ENCODE results near the gene DSCAML1.

The DSCAML1 gene

DNA sequence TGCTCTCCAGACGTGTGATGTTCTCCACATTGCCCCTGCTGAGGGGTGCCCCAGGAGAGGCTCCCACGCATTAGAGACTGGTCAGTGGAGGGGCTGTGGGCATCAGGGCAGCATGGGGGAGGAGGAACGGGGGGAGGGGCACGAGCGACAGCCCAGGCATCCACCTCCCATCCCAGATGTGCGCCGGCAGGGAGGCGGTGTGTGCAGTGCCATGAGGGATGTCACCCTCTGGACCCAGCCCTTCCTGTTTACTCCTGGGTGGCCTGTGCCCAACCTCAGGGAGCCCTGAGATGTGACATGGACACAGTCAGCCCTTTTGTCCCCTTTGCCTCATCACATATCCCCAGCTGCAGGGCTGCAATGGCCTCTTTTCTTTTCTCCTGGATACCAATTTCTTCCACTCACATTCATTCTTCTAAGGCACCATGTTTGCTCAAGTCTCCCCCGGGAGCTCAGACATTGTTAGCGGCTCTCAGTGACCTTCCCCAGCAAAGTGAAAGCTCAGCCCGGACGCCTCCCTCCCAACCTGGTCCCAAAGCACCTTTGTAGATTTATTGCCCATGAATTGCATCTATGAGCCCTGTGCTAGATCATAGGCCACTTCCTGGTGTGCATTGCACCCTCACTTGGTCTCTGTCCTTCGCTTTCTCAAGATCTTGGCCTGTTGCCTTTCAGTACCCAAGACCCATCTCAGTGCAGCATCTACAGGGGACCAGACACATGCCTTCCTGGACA, 318.7 kb downstream of the DSCAML1 start:
- no peak for DNase-seq (ENCODE audit: low read depth)
- H3K4me3 ChIP-seq (ENCODE audit: low read depth, low read length), result no peak overlapping the region

DNA sequence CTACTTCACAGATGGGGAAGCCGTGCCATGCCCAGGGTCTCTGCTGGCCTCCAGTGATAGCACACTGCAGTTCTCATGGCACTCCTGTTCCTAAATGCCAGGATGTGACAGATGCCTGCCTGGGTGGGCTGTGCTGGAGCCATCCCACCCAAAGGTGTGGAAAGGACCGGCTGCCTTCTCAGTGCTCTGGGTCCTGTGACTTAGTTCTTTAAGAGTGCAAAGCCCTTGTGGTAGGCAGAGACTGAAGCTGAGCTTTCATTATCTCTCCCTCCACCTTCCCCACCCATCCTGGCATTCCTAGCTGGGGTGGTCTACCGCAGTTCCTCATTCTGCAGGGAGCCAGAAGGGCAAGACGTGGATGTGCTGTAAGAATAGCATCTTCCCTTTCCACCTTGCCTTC, 319.3 kb downstream of the DSCAML1 start:
- H3K4me3 ChIP-seq (ENCODE audit: low read depth, low read length), result no peak overlapping the region
- DNase-seq (ENCODE audit: low read depth), result no peak

DNA sequence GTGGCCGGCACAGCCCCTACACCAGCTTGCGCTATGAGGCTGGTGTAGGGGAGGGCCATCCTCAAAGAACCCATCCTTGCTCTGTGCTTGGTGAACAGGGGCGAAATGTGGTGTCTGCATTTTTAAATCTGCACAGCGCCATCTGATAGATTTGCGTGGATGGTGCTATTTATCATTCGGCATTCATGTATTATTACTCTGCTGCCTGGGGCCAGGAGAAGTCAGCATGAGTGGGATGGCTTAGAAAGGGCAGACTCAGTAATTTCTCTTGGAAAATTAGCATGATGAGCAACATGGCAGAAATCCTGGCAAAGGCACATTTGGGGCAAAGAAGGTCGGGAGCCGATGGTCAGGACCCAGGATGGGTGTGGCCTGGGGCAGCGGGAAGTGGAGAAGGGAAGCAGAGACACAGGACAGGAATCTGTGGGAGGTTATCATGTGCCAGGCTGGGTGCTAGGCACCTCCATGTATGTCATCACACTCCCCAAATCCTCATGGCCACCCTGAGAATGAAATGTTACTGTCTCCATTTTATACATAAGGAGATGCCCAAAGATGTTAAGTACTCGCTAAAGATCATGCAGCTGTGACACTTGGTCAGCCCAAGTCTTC, 320.4 kb downstream of the DSCAML1 start:
- no peak overlapping the region for H3K4me3 ChIP-seq (ENCODE audit: low read depth, low read length)
- no peak for DNase-seq (ENCODE audit: low read depth)

DNA sequence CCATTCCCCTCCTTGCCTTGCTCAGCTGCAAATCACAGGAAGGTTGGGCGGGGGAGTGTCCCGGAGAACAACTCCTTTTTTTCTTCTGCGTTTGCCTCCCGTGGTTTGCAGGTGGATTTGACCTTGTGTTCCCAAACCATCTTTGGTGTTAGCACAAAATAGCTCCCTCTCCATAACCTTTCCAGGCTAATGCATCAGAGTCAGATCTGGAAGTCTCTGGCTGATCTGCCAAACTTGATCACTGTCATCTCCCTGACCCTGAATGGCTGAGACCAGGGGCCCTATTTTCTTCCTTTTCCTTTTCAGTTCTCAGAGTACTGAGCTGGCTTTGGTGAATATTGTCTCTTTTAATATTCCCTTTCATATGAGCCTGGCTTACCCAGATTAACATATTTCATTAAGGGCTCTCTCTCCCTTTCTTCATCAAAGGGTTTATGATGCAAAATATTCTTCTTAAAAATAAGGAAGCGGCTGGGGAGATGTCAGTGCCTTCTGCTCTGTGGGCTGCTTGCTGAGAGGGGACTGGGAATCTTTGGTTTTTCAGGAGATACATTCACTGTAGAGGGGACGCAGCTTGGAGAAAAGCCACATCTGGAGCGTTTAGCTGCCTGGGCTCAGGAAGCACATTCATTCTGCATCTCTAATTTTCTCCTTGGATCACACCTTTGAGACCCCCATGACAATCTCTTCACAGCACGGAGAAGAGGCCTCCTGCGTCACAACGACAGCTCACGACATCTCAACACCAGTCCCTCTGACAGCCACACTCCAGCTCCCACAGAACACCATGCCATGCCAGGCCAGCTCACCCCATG, 321.1 kb downstream of the DSCAML1 start:
- no peak for DNase-seq (ENCODE audit: low read depth)
- no peak overlapping the region for H3K4me3 ChIP-seq (ENCODE audit: low read depth, low read length)

DNA sequence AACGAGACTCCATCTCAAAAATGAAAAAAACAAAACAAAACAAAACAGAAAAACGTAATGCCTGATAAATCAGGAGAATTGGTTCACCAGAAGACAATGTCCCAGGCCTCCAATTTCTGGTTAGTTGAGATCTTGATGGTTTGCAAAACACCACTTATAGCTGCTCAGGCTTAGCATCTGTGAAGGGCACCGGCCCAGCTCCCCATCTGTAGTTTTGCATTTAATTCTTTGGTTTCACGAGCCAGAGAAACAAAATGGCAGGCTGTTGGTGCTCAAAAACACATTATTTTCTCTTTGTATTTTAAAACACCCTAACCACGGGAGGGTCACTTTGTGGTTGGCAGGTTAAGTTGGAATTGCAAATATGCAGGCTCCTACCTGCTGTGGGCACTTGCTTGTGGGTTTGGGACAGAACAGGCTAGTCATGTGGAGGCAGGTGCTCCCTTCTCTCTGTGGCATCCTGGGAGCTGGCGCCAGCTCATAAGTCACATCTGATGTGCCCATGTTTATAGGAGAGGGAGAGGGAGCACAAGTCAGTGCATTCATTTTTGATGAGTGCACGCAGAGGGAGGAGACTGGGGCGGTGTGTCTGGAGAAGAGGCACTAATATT, 323.4 kb downstream of the DSCAML1 start:
- H3K4me3 ChIP-seq (ENCODE audit: low read depth, low read length), result no peak overlapping the region
- DNase-seq (ENCODE audit: low read depth), result no peak

DNA sequence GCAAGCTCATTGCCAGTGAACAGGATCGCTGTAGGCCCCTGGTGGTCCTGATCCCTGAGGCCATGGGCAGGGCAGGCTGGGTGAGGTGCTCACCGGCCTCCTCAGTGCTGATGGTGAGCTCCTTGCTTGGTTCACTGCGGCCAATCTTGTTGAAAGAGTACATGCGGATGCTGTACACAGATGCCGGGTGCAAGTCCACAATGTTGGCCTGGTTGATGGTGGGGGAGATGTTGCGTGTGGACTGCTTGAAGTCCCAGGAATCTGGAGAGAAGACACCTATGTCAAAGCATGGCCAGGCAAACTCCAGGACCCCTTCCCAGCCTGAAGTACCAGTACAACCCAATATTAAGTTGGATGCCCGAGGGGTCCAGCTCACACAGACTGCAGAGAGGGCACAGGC, 325.2 kb downstream of the DSCAML1 start:
- no peak overlapping the region for H3K4me3 ChIP-seq (ENCODE audit: low read depth, low read length)
- no peak for DNase-seq (ENCODE audit: low read depth)

DNA sequence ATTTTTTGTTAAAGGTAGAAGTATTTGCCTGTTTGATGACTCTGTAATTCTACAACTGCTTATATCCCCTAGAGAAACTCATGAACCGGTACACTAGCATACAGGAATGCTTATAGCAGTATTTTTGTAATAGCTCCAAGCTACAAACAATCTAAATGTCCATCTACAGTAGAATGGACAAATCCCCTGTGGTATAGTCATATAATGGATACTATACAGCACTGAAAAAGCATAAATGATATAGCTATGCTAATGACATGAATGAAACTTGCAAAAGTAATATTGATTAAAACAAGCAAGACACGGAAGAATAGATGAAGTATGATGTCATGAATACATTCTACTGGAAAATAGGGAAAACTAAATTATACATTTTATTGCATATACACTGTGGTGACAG, 326.4 kb downstream of the DSCAML1 start:
- no peak overlapping the region for H3K4me3 ChIP-seq (ENCODE audit: low read depth, low read length)
- no peak for DNase-seq (ENCODE audit: low read depth)

DNA sequence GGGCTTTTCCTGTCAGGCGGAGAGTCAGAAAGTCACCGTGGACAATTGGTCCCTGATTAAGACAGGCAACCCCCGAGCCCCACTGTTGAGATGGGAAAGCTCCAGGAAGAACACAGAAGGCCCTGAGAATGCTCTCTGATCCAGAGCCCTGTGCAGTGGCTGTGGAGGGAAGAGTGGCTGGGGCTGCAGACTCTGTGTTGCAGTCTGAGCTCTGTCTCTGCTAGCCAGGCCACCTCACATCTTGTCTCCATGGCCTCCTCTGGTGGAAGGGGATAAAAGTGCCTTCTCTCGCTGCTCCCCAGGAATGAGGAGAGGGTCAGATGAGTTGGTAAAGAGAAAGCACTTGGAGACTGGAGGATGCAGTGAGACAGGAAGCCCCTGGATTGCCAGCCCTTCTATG, 328.1 kb downstream of the DSCAML1 start:
- H3K4me3 ChIP-seq (ENCODE audit: low read depth, low read length), result no peak overlapping the region
- DNase-seq (ENCODE audit: low read depth), result no peak

DNA sequence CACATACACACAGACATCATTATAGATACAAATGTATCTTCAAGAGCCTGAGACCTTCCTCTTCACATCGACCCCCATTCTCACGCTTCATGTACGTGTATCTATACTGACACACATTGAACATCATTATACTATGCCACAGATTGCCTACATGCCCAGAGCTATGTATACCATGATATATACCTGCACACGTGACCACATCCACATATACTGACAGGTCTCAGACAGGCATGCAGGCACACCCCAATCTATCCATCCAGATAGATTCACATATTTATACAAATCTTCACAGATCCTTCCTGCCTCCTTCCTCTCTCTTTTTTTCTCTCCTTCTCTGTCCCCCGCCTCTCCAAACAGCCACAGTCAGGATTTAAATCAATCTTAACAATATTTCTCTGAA, 329.2 kb downstream of the DSCAML1 start:
- H3K4me3 ChIP-seq (ENCODE audit: low read depth, low read length), result no peak overlapping the region
- no peak for DNase-seq (ENCODE audit: low read depth)

DNA sequence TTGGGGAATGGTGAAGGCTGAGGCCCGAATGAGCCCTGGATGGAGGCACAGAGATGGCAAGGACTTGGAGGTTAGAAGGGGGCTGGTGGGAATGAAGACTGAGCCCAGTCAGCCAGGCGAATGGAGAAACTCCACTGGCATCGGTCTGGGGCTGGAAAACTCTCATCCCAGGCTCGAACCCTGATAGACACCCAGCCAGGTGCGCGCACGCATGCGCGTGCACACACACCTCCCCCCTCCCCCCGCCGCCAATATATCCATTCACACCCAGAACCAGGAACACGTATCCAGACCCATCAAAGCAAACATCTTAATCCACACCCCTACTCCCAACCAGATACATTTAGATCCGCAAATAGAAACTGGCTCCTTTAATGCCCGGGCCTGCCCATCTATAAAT, 330.1 kb downstream of the DSCAML1 start:
- DNase-seq (ENCODE audit: low read depth), result no peak
- no peak overlapping the region for H3K4me3 ChIP-seq (ENCODE audit: low read depth, low read length)

DNA sequence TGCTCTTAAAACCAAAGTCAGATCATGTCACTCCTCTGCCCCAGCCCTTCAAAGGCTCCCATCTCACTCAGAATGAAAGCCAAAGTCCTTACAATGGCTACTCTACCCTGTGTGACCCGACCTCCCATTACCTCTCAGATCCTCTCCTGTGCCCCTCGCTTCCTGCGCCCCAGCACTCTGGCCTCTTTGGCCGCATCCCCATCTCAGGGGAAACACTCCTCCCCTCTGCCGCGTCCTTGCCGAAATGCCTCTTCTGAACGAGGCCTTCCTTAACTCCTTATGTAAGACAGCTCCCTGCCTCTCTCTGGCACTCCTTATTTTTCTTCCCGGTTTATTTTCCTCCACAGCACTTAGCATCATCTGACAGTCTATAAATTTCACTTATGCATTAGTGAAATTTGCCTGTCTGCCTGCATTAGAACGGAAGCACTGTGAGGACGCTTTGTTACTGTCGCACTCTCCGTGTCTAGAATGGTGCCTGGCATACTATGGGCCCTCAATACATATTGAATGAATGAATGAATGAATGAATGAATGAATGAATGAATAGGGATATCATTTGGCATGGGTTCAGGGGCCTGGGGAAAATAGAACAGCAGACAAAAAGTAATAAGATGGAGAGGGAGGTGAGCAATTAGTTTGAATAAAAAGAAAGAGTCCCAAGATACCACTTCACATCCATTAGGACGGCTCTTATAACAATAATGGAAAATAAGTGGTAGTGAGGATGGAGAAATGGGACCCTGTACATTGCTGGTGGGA, 331.6 kb downstream of the DSCAML1 start:
- no peak overlapping the region for H3K4me3 ChIP-seq (ENCODE audit: low read depth, low read length)
- DNase-seq (ENCODE audit: low read depth), result no peak

DNA sequence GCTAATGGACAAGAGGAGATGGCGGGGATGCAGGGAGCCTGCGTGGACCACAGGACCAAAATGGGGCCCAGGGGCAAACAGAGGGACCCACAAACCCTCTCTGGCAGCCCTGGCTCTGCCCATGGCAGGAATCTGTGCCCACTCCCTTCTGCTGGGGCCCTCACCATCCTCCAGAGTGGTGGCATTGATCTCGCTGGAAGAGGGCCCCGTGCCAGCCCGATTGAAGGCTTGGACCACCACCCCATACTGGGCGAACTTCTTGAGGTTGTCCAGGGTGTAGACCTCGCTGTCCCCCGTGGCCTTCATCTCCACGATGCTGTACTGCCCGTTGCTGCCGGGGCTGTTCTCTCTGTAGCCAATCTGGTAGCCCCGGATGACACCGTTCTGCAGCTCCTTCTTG, 332.2 kb downstream of the DSCAML1 start:
- DNase-seq (ENCODE audit: low read depth), result no peak
- no peak overlapping the region for H3K4me3 ChIP-seq (ENCODE audit: low read depth, low read length)

DNA sequence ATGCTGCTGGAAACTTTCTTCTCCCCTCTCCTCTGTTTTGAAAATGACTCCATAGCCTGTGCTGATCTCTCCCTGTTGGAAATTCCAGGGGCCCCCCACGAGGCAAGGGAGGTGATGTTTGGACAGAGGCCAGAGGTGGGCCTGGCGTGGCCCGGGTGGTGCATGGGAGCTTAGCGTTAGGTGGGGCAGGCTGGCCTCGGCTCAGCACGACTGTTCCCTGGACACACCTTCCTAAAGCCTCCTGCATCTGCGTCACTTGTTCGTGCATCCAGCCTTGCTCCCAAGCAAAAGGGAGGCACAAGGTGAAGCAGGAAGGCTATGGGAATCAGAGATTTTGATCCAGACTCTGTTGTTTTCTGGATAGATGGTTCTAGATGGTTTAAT, 334.2 kb downstream of the DSCAML1 start:
- DNase-seq (ENCODE audit: low read depth), result no peak
- no peak overlapping the region for H3K4me3 ChIP-seq (ENCODE audit: low read depth, low read length)

DNA sequence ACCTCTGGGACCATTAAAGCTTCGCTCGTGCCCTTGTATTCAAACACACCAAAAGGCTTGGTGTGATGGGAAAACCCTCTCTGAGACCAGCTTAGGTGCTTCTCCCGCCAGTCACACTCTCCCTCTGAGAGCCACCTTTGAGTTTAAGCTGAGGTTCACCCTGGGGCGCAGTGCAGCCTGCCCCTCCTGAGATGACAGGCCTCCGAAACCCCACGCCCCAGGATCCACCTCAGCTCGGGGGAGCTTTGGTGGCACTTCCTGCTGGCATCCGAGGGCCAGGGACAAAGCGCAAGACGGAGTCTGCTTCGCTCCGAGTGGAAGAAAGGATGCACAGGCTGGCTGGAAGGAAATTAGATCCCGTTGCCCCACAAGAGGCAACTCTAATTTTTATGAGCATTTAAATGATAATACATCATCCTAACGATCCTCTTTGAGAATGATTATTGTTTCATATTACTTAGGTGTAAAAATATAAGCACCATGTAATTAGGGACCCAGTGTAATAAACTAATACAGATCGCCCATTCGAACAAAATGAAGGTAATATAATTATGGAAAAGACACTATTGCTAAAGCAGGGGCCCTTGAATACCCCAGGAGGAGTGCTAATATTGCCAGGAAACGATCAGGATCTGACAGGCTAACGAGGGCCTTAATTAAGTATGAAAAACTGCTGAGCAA, 334.7 kb downstream of the DSCAML1 start:
- no peak overlapping the region for H3K4me3 ChIP-seq (ENCODE audit: low read depth, low read length)
- DNase-seq (ENCODE audit: low read depth), result no peak

DNA sequence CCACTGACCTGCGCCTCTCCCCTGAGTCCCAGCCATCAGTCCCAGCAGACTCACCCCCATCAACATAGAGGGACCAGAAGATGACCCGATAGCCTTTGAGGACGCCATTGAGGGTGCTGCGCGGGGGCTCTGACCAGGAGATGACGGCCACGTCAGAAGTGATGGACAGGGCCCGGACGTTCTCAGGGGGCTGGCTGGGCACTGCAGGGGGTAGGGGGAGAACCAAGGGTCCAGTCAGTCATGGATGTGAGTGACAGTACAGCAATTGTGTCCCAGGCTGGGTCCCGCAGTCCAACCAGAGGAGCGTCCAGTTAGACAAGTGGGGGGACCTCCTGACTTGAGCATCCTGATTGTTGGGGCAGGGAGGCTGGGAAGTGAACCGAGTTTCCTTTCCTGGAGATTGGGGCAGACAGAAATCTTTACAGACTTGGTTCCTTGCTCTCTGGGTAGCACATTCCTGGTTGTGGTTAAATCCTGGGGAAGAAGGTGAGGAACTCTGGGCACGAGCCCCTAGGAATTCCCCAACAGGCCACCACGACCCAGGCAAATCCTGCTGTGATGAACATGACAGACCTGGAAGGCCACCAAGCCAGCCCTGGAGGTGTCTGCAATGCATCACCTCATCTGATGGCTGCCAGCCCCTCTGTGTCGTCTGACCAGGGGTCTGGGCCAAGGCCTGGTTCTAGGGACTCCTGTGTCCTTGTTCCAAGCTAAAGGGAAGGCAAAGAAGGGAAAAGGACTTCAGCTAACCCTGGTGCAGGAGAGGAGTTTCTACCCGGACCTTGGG, 335.4 kb downstream of the DSCAML1 start:
- no peak for DNase-seq (ENCODE audit: low read depth)
- no peak overlapping the region for H3K4me3 ChIP-seq (ENCODE audit: low read depth, low read length)

DNA sequence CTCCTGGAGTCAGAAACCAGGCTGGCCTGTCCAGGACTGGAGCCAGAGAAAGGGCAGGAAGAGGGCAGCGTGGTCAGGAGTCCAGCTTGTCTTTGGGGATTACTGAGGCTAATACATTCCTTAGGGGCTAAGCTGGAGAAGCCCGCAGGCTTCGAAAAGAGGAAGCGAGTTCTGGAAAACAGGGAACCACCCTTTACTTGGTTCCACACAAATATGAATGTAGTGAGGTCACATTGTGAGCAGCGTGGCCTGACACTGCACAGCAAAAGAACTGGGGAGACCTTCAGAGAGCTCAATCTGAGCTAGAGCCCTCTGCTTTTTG, 337.1 kb downstream of the DSCAML1 start:
- no peak for DNase-seq (ENCODE audit: low read depth)
- H3K4me3 ChIP-seq (ENCODE audit: low read depth, low read length), result no peak overlapping the region

DNA sequence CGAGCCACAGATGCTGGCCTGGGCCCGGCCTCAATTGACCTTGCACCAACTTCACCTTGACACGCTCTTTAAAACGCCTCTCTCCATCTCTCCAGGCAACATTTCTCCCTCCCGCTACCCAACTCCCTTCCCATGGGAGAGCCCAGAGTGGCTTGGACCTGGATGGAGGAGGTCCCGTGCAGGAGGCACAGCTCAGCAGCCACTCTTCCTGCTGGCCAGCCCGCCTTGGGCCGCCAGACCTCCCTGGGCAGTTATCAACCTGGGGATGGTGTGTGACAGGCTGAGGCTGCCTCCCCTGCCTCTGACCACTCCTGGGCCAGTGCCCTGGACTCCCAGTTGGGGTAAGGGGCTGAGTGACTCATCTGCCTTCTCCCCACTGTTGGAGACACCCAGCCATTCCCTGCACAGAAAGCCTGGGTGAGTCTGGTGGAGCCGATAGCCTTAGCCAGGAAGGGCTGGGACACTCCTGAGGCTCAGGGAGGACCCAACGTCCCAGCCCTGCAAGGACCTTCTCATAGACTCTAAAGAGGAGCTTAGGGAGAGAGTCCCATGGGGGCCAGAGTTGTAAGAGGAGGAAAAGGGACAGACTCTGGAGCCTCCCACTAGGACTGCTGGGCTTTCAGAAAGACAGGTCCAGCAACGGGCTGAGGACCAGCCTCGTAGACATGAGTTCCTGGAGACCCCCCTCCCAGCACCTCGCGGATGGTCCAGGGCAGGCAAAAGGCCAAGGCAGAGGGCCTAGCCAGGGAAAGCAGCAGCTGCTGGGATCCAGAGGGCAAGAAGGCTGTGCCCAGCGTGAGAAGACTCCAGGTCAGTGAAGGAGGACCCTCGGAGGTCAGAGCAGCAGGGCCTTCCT, 337.7 kb downstream of the DSCAML1 start:
- H3K4me3 ChIP-seq (ENCODE audit: low read depth, low read length), result no peak overlapping the region
- no peak for DNase-seq (ENCODE audit: low read depth)
